ENCODE measurements around the gene SOX6.

SOX6 gene

GRCh38 chr11:16027621-16028020 is 328.7 kb downstream of the SOX6 start:
- no peak for DNase-seq

GRCh38 chr11:16026849-16027248 is 329.5 kb downstream of the SOX6 start:
- DNase-seq: no peak

- no peak for DNase-seq
Observed at GRCh38 chr11:16018931-16019330, 337.4 kb downstream of the SOX6 start.

- no peak for DNase-seq
Observed at GRCh38 chr11:16016468-16016829, 339.9 kb downstream of the SOX6 start.

DNA sequence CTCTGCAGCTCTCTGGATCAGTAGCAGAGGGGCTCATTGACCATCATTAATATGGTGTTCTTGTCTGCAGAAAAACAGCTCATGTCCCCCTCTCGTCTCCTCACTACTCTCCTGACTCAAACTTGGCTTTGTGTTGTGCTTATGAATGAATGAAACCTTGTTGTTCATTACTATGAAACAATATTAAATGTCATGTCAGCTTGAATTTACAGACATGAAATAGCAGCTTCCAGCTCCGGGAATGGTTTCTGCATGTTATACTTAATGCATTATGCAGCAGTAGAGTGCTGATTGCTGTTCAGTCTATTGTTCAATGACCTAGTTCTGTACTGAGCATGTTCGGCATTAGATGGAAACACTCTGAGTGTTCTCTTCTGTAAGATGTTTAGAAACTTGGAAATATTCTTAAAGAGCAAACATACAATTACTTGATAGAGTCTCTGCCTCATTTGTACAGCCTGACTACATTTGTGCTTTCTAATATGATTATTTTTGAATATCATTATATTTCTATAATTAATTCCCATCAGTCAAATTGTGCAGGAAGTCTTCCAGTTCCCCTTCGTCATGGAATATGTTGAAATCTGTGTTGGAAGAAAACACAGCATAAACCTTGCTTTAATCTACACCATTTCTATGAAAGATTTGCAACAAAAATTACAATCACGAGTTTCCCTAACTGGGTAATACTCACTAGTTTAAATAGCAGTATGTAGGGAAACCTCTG is 340.4 kb downstream of the SOX6 start:
- no peak for DNase-seq

DNA sequence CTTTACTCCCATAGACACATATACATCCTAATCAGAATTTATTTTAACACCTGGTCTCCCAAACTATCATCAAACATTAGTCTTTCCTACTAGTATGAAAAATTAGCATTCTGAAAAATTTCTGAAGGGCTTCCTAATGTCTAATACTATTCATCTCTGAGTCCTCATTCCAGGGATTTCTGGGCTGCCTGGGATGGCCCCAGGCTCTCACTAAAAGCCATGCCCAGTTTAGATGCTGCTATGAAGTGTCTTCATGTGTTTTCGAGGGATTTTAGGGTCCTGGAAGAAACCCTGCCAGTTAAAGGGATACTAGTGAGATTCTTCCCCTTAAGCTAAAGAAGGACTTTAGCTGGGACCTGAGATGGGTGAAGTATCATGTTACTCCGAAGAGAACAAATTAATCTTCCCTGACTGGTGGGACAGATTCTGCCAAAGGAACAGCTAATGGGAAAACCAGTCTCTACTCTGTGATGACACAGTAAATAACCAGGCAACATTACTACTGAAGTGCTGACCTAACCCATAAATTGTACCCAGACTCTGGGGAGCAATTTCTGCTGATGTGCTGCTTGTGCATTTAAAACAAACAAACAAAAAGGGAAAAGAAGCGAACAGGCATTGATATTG is 342.6 kb downstream of the SOX6 start:
- no peak for DNase-seq

- no peak for DNase-seq
Observed at GRCh38 chr11:16013242-16013641, 343.1 kb downstream of the SOX6 start.

DNA sequence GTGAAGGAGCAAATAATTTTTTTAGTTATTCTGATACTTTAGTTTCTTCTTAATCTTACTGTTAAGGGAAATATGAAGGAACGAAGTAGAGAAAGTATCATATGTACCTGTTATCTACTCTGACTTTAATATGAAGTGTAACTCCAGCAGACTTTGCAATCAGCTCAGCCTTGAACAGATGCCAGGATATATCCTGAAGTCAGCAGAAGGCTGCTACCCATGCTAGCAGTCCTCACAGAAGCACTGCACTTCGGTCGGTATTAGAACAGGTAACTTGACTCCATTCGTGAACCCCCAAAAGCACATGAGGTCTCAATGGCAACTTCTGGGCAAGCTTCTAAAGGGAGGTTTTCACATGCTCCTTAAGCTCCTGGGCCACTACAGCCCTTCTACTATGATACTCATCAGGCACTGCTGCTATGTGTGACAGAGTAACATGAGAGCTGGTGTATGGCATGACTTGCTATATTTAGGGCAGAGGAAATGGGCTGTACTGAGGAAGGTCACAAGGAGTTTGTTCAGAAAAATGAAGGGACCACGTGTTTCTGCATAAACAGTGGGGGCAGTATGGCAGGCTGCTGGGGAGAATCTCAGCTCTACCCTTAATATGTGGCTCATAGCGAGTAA is 344.1 kb downstream of the SOX6 start:
- no peak for DNase-seq

GRCh38 chr11:16011396-16011795 is 344.9 kb downstream of the SOX6 start:
- no peak for DNase-seq

DNA sequence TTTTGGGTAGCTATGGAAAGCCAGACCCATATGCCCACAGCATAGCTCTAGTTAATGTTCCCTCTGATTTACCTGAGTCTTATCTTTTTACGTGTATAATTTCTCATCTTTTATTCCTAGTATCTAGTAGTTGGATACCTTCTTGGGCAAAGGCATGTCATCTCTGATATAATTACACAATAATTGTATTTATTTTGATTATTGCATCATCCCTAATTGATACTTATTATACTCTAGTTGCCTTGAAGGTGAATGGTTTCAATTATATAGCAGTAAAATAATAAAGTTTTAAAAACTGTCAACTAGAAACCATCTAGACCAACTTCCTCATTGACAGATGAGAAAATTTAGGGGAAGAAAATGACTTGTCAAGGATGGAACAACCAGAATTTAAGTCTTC is 347.3 kb downstream of the SOX6 start:
- DNase-seq: no peak

- no peak for DNase-seq
Observed at GRCh38 chr11:16007514-16007913, 348.8 kb downstream of the SOX6 start.

DNA sequence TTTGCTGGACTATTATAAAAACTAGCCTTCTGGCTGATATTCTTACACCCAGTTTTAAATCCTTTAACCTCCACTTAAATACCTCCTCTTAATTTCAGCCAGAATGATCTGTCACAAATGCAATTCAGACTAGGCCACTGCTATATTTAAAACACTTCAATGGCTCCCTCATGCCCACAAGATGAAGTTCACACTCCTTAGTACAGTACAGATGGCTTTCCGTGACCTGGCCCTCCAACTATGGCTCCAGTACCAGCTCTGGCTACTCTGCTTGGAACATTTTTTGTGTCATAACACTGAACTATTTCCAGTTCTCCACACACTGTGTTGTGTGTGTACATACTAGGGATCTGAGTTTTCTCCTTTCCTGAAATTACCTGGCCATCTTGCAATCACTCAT is 353.4 kb downstream of the SOX6 start:
- DNase-seq: no peak

- DNase-seq: no peak
Observed at GRCh38 chr11:16001899-16002426, 354.4 kb downstream of the SOX6 start.

DNA sequence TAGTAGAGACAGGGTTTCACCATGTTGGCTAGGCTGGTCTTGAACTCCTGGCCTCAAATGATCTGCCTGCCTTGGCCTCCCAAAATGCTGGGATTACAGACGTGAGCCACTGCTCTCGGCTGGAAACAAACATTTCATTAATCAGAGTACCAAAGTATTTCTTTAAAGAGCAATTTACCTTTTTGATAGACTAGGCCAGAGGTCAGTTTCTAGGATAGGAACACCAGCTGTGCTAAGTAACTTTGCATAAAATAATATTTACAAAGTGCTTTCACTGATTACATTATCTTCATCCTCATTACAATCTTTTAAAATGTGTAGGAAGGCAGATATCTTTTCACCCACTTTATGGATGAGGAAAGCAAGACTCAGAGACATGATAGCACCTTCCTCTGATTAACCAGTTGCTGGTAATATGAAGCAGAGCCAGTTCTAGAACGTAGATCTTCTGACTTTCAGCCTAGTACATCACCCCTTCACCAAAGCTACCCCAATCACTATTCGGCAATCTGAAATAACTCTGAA is 355.2 kb downstream of the SOX6 start:
- no peak for DNase-seq

GRCh38 chr11:16000065-16000464 is 356.3 kb downstream of the SOX6 start:
- no peak for DNase-seq

DNA sequence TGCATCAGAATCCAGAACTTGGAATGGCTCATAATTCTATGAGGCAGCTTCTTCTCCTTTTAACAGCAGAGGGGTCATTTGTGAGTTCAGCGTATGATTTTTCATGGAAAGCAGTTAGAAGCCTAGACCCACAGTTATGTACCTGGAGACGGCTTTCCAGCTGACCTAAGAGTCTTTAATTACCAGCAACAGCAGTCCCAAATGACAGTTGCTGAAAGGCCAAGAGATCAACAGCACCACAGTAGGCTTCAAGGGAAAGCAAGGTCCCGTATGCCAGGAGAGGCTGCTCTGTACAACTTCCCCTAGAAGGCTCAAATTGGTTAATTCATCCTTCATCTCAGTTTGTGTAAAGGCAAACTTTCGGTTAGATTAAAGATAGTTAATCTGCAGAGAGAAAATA is 363.0 kb downstream of the SOX6 start:
- DNase-seq: no peak

DNA sequence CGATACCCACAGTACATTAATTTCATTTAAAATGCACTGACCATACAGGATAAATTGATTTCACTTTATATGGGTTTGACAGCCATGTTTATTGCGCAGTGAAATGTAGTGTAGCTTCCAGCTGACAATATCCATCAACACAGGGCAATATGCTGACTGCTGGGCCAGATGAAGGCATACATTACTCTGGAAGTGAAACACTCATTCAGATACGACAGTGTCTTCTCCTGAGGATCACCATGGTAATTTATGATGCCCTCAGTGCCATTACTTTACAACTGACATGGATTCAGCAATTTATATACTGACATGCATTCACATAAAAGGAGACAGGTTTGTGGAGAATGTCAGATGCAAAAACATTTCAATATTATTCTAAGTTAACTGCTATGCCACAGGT is 365.1 kb downstream of the SOX6 start:
- DNase-seq: no peak

DNA sequence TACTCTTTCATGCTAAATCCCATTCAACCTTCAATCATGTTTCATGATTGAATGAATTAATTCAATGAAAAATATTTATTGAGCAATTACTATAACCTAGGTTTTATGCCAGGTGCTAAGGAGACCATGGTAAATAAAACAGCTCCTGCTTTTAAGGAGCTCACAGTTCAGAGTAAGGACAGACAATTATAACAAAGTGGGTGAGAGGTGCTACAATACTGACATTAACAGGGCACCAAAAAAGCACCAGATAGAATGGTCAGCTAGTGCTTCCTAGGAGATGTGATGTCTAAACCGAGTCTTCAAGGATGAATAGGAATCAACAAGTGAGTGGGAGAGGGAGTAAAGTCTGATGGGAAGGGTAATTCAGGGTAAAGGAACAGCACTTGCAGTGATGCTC is 366.7 kb downstream of the SOX6 start:
- no peak for DNase-seq

- no peak for DNase-seq
Observed at GRCh38 chr11:15988693-15989231, 367.6 kb downstream of the SOX6 start.

DNA sequence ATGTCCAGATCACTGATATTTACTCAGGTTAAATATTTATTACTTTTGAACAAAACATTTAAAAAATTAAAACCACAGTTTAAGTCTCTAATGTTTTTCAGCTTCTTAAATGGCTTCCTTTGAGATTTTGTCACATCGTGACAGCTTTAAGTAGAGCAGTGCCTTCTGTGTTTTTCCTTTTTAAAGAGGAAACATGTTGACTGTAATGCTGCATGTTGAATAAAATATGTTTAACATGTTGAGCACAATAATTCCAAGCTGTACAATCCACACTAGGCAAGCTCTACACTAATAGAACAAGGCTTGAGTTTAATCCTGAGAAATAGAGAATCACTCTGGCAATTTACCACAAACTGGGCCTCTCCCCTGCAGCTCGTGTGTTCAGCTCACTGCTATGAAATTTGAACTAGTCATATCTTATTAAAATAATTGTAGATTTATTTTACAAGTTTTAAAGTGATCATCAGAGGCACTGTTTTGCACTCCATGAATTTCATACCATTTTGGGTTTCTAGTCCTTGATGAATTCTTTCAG is 368.3 kb downstream of the SOX6 start:
- no peak for DNase-seq

GRCh38 chr11:15987046-15987445 is 369.3 kb downstream of the SOX6 start:
- DNase-seq: no peak

DNA sequence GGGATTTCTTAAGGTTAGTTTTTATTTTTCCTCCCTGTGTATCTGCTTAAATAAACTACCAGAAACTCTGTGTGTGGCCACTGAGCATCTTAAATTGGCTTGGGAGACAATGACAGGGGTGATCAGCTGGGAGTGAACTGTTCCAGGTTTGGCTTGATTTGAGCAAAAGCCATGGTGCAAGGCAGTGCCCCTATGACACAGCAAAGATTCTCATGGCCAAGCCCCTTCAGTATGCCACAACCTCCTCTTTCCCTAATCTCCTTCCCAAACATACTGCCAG is 370.5 kb downstream of the SOX6 start:
- DNase-seq: no peak

DNA sequence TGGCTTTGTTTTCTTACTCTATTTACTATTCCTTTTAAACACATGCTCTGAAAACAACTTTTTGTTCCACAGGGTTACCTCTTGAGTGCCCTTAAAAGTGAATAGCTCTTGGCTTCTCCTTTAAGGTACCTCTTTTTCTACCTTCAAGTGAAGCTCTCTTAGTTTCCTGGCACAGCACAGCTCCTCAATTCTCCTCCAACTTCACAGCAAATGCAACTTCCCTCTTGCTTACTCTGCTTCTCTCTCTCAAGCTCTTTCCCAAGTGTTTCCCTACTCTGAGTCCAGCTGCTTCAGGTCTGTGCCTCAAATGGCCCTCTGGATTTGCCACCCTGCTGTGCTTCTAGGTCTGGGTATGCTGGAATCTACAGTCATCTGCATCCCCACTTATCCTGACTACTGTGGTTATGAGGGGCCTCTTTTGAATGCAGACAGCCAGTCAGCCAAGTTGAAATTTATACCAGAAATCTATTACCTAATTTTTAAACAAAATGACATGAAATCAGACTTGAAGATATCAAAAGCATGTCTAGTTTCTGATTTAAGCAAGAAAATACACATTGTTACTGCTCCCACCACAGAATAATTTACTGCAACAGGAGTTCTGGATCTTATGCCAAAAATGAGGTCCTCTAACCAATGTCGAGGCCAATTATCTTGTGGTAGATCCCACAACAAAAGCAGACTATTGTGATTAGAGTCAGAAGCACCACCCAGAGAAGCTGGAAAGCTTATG is 371.1 kb downstream of the SOX6 start:
- no peak for DNase-seq
